ENCODE data around the gene SEC22A. TPM values are rescaled to one million over a fixed set of nuclear protein-coding genes. Genes with fewer than 3 reads are reported as not detected.
"Not testable (repeated sequence)": the region's sequence is repeated elsewhere in the genome, so short reads cannot be mapped to it uniquely, and the experiment has no call there.

Gene SEC22A
- total RNA-seq, 1 donor from 2014 or later: 8.9 TPM

- intact Hi-C loops (cut with DNase I): no loop called here
- DNase-seq (ENCODE audit: low spot score): no peak
Measured at GRCh38 chr3:123169492-123169929, 32.2 kb upstream of the SEC22A start.

GRCh38 chr3:123169930-123170329 is 31.8 kb upstream of the SEC22A start:
- DNase-seq (ENCODE audit: low spot score): no peak
- intact Hi-C loops (cut with DNase I): no loop called here

GRCh38 chr3:123180791-123181190 is 21.0 kb upstream of the SEC22A start:
- DNase-seq (ENCODE audit: low spot score): no peak
- intact Hi-C loops (cut with DNase I): no loop called here

- intact Hi-C loops (cut with DNase I): no loop called here
- DNase-seq (ENCODE audit: low spot score): no peak
Measured at GRCh38 chr3:123186695-123187094, 15.0 kb upstream of the SEC22A start.

GRCh38 chr3:123188058-123188457 is 13.7 kb upstream of the SEC22A start:
- intact Hi-C loops (cut with DNase I): no loop called here
- DNase-seq (ENCODE audit: low spot score): no peak

GRCh38 chr3:123193448-123194101 is 8.2 kb upstream of the SEC22A start:
- intact Hi-C loops (cut with DNase I): no loop called here
- no peak for DNase-seq (ENCODE audit: low spot score)

GRCh38 chr3:123194552-123194951 is 7.2 kb upstream of the SEC22A start:
- intact Hi-C loops (cut with DNase I): no loop called here
- DNase-seq (ENCODE audit: low spot score): no peak

- DNase-seq (ENCODE audit: low spot score): no peak
- intact Hi-C loops (cut with DNase I): no loop called here
Measured at GRCh38 chr3:123198372-123198771, 3.4 kb upstream of the SEC22A start.

GRCh38 chr3:123201223-123201556 is 553 bp upstream of the SEC22A start:
- intact Hi-C loops (cut with DNase I): loop anchor here (5.0 kb wide), 1 partner anchor 169 kb away; no protein-coding TSS in a partner anchor
- no peak for DNase-seq (ENCODE audit: low spot score)

- no peak for DNase-seq (ENCODE audit: low spot score)
- intact Hi-C loops (cut with DNase I): loop anchor here (5.0 kb wide), 1 partner anchor 170 kb away; no protein-coding TSS in a partner anchor
Measured at GRCh38 chr3:123202451-123202850, 708 bp downstream of the SEC22A start.

- no peak for DNase-seq (ENCODE audit: low spot score)
- intact Hi-C loops (cut with DNase I): no loop called here
Measured at GRCh38 chr3:123218990-123219389, 17.2 kb downstream of the SEC22A start.

GRCh38 chr3:123221369-123221768 is 19.6 kb downstream of the SEC22A start:
- intact Hi-C loops (cut with DNase I); DNase-seq (ENCODE audit: low spot score): not testable (repeated sequence)

- intact Hi-C loops (cut with DNase I): no loop called here
Measured at GRCh38 chr3:123225016-123225415, 23.3 kb downstream of the SEC22A start.

GRCh38 chr3:123226549-123226948 is 24.8 kb downstream of the SEC22A start:
- intact Hi-C loops (cut with DNase I): no loop called here
- DNase-seq (ENCODE audit: low spot score): no peak

More at GRCh38 chr3:123225016-123225415, 23.3 kb downstream of the SEC22A start:
- no peak for DNase-seq (ENCODE audit: low spot score)

GRCh38 chr3:123229145-123229544 is 27.4 kb downstream of the SEC22A start:
- DNase-seq (ENCODE audit: low spot score): no peak
- intact Hi-C loops (cut with DNase I): no loop called here

- intact Hi-C loops (cut with DNase I): no loop called here
- no peak for DNase-seq (ENCODE audit: low spot score)
Measured at GRCh38 chr3:123236902-123237301, 35.2 kb downstream of the SEC22A start.

- DNase-seq (ENCODE audit: low spot score); intact Hi-C loops (cut with DNase I): not testable (repeated sequence)
Measured at GRCh38 chr3:123239186-123239585, 37.4 kb downstream of the SEC22A start.

- intact Hi-C loops (cut with DNase I): no loop called here
- DNase-seq (ENCODE audit: low spot score): no peak
Measured at GRCh38 chr3:123239756-123240155, 38.0 kb downstream of the SEC22A start.

GRCh38 chr3:123244128-123244527 is 42.4 kb downstream of the SEC22A start:
- intact Hi-C loops (cut with DNase I): no loop called here

GRCh38 chr3:123246866-123247265 is 45.1 kb downstream of the SEC22A start:
- no peak for DNase-seq (ENCODE audit: low spot score)
- intact Hi-C loops (cut with DNase I): no loop called here

More at GRCh38 chr3:123244128-123244527, 42.4 kb downstream of the SEC22A start:
- no peak for DNase-seq (ENCODE audit: low spot score)

GRCh38 chr3:123256256-123256655 is 54.5 kb downstream of the SEC22A start:
- no peak for DNase-seq (ENCODE audit: low spot score)
- intact Hi-C loops (cut with DNase I): loop anchor here (5.0 to 10.0 kb wide), 2 partner anchors 229 to 391 kb away; partner anchors contain the start of gene SEMA5B

GRCh38 chr3:123258359-123258758 is 56.6 kb downstream of the SEC22A start:
- no peak for DNase-seq (ENCODE audit: low spot score)
- intact Hi-C loops (cut with DNase I): loop anchor here (2.0 to 10.0 kb wide), 3 partner anchors 231 to 394 kb away; partner anchors contain the start of gene SEMA5B

Data from cardiac septum (tissue), 1 donor.